GM12878 (cell line): ENCODE measurements around the gene IFI44L.

ENCODE experiments used
- BACH1 ChIP-seq: fragments of 450-650 bp; IDR thresholded peaks from 2 replicates; pipeline ENCODE4 v1.6.1; 2017; ENCODE audit warnings: mild to moderate bottlenecking, borderline replicate concordance
- BRCA1 ChIP-seq: IDR thresholded peaks from 2 replicates; pipeline ENCODE4 v1.6.1; 2011; ENCODE audit warnings: low read depth, low read length, improper control_type of control experiment
- CBX3 ChIP-seq: fragments of 200-600 bp; sonication (generic); IDR thresholded peaks from 2 replicates; pipeline ENCODE4 v1.6.1; 2016; ENCODE audit warnings: low read depth, borderline replicate concordance
- CREB1 ChIP-seq: IDR thresholded peaks from 2 replicates; pipeline ENCODE4 v1.6.1; 2012; ENCODE audit warnings: low read depth, mild to moderate bottlenecking, inconsistent platforms
- EZH2 ChIP-seq: IDR thresholded peaks from 2 replicates; pipeline ENCODE4 v1.6.1; 2012; ENCODE audit warnings: low read depth, mild to moderate bottlenecking, control low read depth, inconsistent platforms, low read length, borderline replicate concordance; ENCODE audit not compliant: control insufficient read depth
- GATAD2B ChIP-seq: fragments of 450-650 bp; conservative IDR thresholded peaks from 2 replicates; pipeline ENCODE4 v1.6.1; 2017; ENCODE audit warnings: low read depth, mild to moderate bottlenecking, moderate library complexity
- MTA2 ChIP-seq: fragments of 450-650 bp; IDR thresholded peaks from 2 replicates; pipeline ENCODE4 v1.6.1; 2016; ENCODE audit warnings: low read depth, mild to moderate bottlenecking, moderate library complexity
- PAX8 ChIP-seq: fragments of 450-650 bp; IDR thresholded peaks from 2 replicates; pipeline ENCODE4 v1.6.1; 2017; ENCODE audit warnings: mild to moderate bottlenecking, moderate library complexity
- POLR2A ChIP-seq: IDR thresholded peaks from 2 replicates; pipeline ENCODE4 v1.6.1; 2011; ENCODE audit warnings: low read depth, mild to moderate bottlenecking, low read length
- RFX5 ChIP-seq: IDR thresholded peaks from 2 replicates; pipeline ENCODE4 v1.6.1; 2011; ENCODE audit warnings: low read depth, low read length, improper control_type of control experiment
- SMC3 ChIP-seq: IDR thresholded peaks from 2 replicates; pipeline ENCODE4 v1.6.1; 2011; ENCODE audit warnings: low read length, improper control_type of control experiment, borderline replicate concordance
- TAF1 ChIP-seq: IDR thresholded peaks from 2 replicates; pipeline ENCODE4 v1.6.1; 2011; ENCODE audit warnings: mild to moderate bottlenecking, low read depth, low read length, borderline replicate concordance
- TF ChIP-seq, protein P1 (sequence below): IDR thresholded peaks from 2 replicates; pipeline ENCODE4 v1.6.1; 2011; ENCODE audit warnings: low read depth, mild to moderate bottlenecking, low read length, moderate library complexity, borderline replicate concordance; ENCODE audit errors: extremely low read depth
- TF ChIP-seq, protein P2 (sequence below): fragments of 450-650 bp; IDR thresholded peaks from 2 replicates; pipeline ENCODE4 v1.6.1; 2017; ENCODE audit warnings: mild to moderate bottlenecking

- TF ChIP-seq POLR2A (no peak), BRCA1 (no peak), RFX5 (no peak), MTA2 (no peak), SMC3 (no peak), TAF1 (no peak), CBX3 (no peak), EZH2 (no peak), BACH1 (no peak), PAX8 (no peak), GATAD2B (no peak), CREB1 (no peak)
- TF ChIP-seq, protein P1, sequence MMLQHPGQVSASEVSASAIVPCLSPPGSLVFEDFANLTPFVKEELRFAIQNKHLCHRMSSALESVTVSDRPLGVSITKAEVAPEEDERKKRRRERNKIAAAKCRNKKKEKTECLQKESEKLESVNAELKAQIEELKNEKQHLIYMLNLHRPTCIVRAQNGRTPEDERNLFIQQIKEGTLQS = no peak
- TF ChIP-seq, protein P2, sequence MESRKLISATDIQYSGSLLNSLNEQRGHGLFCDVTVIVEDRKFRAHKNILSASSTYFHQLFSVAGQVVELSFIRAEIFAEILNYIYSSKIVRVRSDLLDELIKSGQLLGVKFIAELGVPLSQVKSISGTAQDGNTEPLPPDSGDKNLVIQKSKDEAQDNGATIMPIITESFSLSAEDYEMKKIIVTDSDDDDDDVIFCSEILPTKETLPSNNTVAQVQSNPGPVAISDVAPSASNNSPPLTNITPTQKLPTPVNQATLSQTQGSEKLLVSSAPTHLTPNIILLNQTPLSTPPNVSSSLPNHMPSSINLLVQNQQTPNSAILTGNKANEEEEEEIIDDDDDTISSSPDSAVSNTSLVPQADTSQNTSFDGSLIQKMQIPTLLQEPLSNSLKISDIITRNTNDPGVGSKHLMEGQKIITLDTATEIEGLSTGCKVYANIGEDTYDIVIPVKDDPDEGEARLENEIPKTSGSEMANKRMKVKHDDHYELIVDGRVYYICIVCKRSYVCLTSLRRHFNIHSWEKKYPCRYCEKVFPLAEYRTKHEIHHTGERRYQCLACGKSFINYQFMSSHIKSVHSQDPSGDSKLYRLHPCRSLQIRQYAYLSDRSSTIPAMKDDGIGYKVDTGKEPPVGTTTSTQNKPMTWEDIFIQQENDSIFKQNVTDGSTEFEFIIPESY = no peak
These were observed 57.5 kb downstream of the IFI44L start for GRCh38 chr1:78677788-78678187.
